GM18499 (cell line): ENCODE data around the gene PSEN1.

Source experiments
- ATAC-seq: cut with Tn5 transposase; IDR thresholded peaks from one replicate; pipeline ENCODE4 v1.9.1; 2021; ENCODE audit warnings: moderate number of reproducible peaks; ENCODE audit not compliant: insufficient read depth, unreplicated experiment

PSEN1 gene

GRCh38 chr14:73250781-73251500 is 114.6 kb downstream of the PSEN1 start:
- no peak for ATAC-seq

GRCh38 chr14:73251516-73252215 is 115.4 kb downstream of the PSEN1 start:
- no peak for ATAC-seq

GRCh38 chr14:73252491-73253322 is 116.4 kb downstream of the PSEN1 start:
- no peak for ATAC-seq

GRCh38 chr14:73253323-73253610 is 117.0 kb downstream of the PSEN1 start:
- no peak for ATAC-seq

- ATAC-seq = no peak
Measured at GRCh38 chr14:73253721-73254120, 117.4 kb downstream of the PSEN1 start.

GRCh38 chr14:73254247-73255004 is 118.1 kb downstream of the PSEN1 start:
- ATAC-seq = no peak

GRCh38 chr14:73255005-73255400 is 118.7 kb downstream of the PSEN1 start:
- no peak for ATAC-seq

- no peak for ATAC-seq
Measured at GRCh38 chr14:73255693-73256225, 119.5 kb downstream of the PSEN1 start.

GRCh38 chr14:73258076-73258475 is 121.8 kb downstream of the PSEN1 start:
- ATAC-seq = no peak

GRCh38 chr14:73258845-73259611 is 122.7 kb downstream of the PSEN1 start:
- ATAC-seq = no peak

GRCh38 chr14:73259837-73260236 is 123.5 kb downstream of the PSEN1 start:
- no peak for ATAC-seq

GRCh38 chr14:73260574-73260973 is 124.3 kb downstream of the PSEN1 start:
- ATAC-seq = no peak

GRCh38 chr14:73261075-73261474 is 124.8 kb downstream of the PSEN1 start:
- no peak for ATAC-seq

GRCh38 chr14:73261520-73262426 is 125.5 kb downstream of the PSEN1 start:
- no peak for ATAC-seq

GRCh38 chr14:73262427-73263183 is 126.3 kb downstream of the PSEN1 start:
- no peak for ATAC-seq

- no peak for ATAC-seq
Measured at GRCh38 chr14:73263606-73264005, 127.3 kb downstream of the PSEN1 start.

- no peak for ATAC-seq
Measured at GRCh38 chr14:73264080-73264884, 128.0 kb downstream of the PSEN1 start.
